Muscle layer of colon (tissue), 2 donors: ENCODE data around the gene EBF3.

Experiments
- H3K27ac ChIP-seq: one replicate; pipeline ENCODE4 v1.7.0; 2013; ENCODE audit warnings: low read depth, mild to moderate bottlenecking, low read length, moderate library complexity
- H3K27me3 ChIP-seq, 2 donors: one replicate each; pipeline ENCODE4 v1.7.0; 2013; ENCODE audit warnings: low read length in 2 of 2, mild to moderate bottlenecking in 2 of 2; ENCODE audit not compliant: insufficient read depth in 2 of 2, control insufficient read depth in 1 of 2
- H3K36me3 ChIP-seq: one replicate; pipeline ENCODE4 v1.7.0; 2013; ENCODE audit warnings: mild to moderate bottlenecking, low read length; ENCODE audit not compliant: insufficient read depth
- H3K4me1 ChIP-seq: one replicate; pipeline ENCODE4 v1.7.0; 2013; ENCODE audit warnings: mild to moderate bottlenecking, low read length; ENCODE audit not compliant: insufficient read depth
- H3K4me3 ChIP-seq, 2 donors: one replicate each; pipeline ENCODE4 v1.7.0; 2013; ENCODE audit warnings: low read length in 2 of 2, low read depth in 1 of 2, mild to moderate bottlenecking in 1 of 2, moderate library complexity in 1 of 2
- H3K9ac ChIP-seq: one replicate; pipeline ENCODE4 v1.7.0; 2013; ENCODE audit warnings: low read length
- H3K9me3 ChIP-seq: one replicate; pipeline ENCODE4 v1.7.0; 2013; ENCODE audit warnings: mild to moderate bottlenecking, low read length
- donor health status: abdominal sarcoma.
- donor health status: Adenocarcinoma of cecum.

EBF3 gene

DNA sequence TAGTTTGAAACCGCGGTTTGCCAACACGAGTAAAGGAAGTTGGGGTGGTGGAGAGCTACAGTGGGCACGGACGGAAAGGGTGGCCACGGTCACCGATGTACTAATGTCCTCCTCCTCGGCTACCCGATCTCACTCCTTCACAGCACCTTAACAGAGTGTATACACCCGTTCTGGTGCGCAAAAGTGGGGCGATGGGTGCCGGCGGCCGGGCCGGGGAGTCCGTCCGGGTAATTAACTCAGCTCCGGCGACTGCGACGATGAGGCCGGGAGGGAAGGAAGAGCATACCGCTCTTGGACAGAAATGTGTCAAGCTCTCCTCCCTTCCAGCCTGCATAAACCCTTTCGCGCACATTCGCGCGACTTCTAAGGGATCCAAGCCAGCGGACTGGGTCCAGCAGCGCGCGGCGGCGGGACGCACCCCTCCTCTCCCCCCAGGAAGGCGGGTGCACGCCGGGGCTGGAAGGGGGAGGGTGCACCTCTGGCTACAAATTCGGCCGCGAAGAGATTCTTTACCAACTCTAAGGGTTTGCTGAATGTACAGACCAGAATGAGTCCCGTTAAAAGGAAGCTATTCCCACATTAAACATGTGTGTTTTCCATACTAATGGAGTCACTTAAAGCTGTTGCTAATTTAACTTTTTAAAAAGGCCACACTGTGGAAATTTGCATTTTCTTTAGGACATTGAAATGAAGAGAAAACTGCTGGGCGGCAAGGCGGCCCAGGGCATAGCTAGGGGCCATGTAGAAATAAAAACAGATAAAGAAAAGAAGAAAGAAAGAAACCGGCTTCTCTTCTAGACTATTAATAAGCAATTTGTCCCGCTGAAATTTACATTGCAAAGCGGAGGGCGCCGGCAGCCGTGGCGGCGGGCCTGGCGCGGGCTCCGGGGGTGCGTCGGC is 6.6 kb upstream of the EBF3 start:
- Histone ChIP-seq H3K4me1 (peaks cover 26% of the 10 kb centered on the region), H3K9ac (no peak overlapping the region), H3K27ac (no peak overlapping the region), H3K4me3 (no peak overlapping the region), H3K9me3 (no peaks in the 10 kb centered on the region), H3K27me3 (peaks cover 54 to 86% of the 10 kb centered on the region in 2 donors), H3K36me3 (no peaks in the 10 kb centered on the region)

DNA sequence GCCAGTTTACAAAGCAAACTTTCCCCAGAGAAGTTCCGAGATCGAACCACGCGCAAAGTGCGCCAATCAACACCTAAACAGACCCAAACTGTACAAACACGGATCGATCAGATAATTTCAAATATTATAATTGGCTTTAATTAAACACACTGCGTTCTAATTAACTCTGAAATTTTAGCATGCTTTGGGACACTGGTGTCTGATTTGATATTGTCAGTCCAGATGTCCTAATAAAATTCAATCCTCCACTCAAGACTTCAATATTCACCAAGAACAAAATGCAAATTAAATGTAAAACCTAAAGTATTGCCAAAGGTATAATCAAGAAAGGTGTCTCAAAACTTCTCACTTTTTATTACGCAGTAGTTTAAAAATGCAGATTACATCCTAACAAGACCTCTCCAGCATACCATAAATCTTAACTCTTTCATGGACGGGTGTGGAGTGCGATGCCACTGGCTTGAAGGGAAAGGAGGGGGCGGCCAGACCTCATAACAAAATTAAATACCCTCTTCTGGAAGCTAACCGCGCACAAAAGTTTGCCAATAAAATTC is 5.9 kb upstream of the EBF3 start:
- no peak overlapping the region for H3K27ac ChIP-seq
- H3K9me3 ChIP-seq, result no peaks in the 10 kb centered on the region
- H3K9ac ChIP-seq, result no peak overlapping the region
- peaks cover 26% of the 10 kb centered on the region for H3K4me1 ChIP-seq
- H3K4me3 ChIP-seq, result no peak overlapping the region
- peaks cover 59 to 92% of the 10 kb centered on the region in 2 donors for H3K27me3 ChIP-seq
- H3K36me3 ChIP-seq, result no peaks in the 10 kb centered on the region

DNA sequence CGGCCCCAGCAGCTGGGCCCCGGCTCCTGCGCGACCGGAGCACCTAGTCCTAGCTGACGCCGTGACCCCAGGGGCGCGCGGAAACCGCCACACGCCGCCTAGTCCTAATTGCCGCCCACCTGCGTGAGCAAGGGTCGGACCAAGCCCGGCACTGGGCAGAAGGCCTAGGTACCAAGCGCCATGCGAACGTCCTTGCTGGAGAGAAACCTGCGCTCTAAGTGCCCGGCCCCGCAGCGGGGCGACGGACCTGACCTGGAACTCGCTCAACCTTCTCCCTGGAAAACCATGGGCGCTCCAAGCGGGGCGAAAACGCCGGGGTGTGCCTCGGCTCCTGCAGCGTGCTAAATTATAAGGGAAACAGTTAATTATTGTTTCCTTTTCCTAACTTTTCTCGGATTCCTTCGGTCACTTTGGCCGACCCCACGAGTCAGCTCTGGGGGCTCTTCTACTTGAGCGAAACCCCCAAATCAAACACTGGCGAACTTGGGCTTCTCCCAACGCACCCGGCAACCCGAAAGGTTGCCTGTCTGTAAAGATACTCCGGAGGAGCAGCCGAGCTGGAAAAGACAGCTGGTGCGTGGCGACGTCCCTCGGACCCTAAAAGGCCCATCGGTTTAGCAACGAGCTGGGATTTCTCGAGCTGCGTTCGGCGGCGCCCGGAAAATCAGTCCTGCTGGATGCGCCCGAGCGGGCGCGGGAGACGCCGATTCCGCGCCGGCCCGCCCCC is 5.3 kb upstream of the EBF3 start:
- Histone ChIP-seq H3K9ac (no peak overlapping the region), H3K4me3 (no peak overlapping the region), H3K27me3 (peaks cover 59 to 94% of the 10 kb centered on the region in 2 donors), H3K36me3 (no peaks in the 10 kb centered on the region), H3K27ac (no peak overlapping the region), H3K4me1 (peaks cover 26% of the 10 kb centered on the region), H3K9me3 (no peaks in the 10 kb centered on the region)

DNA sequence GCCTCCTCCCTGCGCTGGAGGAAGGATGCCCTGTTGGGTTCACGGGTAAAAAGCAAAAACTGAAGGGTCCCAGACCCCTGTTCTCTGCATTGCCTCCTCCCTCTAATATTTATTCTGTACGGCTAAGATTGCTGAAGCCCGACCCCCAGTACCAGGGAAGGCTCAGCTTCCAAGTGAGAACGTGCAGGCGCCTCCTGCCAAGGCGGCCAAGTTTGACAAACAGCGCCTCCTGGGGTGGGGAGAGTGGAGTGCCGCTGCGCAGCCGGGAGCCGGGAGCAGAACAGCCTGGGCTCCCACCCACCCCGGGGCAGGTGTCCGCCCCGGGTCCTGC is 4.7 kb upstream of the EBF3 start:
- peaks cover 59 to 90% of the 10 kb centered on the region in 2 donors for H3K27me3 ChIP-seq
- H3K9me3 ChIP-seq, result no peaks in the 10 kb centered on the region
- H3K4me1 ChIP-seq, result peaks cover 26% of the 10 kb centered on the region
- no peaks in the 10 kb centered on the region for H3K36me3 ChIP-seq
- H3K27ac ChIP-seq, result no peak overlapping the region
- no peak overlapping the region for H3K9ac ChIP-seq
- no peak overlapping the region for H3K4me3 ChIP-seq

DNA sequence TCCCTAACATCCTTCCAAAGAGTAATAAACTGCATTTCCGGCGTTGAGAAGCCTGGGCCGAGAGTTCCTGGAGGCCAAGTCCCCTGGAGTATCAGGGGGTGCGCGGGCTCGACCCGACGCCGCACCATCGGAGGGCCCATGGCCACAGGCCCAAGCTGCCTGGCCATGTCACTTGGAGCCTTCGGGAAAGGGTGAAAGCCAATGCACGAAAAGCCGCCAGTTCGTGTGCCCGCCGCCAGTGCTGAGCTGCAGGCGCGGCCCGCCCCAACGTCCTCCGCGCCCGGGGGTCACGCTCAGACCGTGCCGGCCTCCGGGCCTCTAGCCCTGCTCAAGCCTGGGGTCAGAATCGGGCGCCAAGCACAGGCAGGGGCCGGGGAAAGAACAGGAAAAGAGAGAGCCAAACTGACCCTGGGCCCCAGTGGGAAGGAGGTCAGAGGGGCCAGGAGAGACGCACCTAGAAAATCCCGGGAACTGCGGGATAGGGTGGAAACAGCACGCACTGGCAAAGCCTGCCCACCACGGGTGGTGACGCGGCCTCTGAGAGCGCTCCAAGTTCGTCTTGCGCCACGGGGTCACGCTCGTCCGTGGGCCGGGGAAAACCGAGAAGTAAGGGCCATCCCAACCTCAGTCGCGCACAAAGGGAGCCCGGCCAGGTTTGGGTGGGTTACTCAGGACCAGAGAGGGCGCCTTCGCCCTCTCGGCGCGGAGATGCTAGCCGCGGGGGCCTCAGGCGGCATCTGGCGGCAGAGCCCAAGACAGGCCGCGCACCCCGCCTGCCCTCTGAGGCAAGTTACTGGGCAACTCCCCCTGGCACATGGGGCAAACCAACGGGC is 4.2 kb upstream of the EBF3 start:
- H3K9ac ChIP-seq, result no peak overlapping the region
- no peaks in the 10 kb centered on the region for H3K9me3 ChIP-seq
- peaks cover 26% of the 10 kb centered on the region for H3K4me1 ChIP-seq
- no peaks in the 10 kb centered on the region for H3K36me3 ChIP-seq
- no peak overlapping the region for H3K27ac ChIP-seq
- H3K4me3 ChIP-seq, result no peak overlapping the region
- H3K27me3 ChIP-seq, result peaks cover 59 to 85% of the 10 kb centered on the region in 2 donors

DNA sequence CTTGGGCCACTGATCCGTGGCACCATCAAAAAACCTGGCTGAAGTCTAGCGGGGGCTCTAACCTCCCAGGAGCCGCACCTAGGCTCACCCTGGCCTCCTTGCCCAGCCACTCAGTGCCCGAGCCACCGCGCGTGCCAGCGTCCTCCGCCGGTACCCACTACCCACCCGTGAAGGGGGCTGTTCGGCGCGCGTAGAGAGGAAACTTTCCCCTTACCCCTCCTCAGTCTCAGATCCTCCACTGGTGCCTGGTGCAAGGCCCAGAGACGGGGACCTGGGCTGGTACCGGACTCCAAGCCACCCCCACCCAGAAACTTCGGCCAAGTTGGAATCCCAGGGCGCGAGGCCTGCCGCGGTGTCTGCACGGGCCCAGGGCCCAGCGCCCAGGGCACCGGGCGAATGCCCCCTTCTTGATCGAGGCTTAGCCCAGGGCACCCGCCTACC is 3.5 kb upstream of the EBF3 start:
- peaks cover 30% of the 10 kb centered on the region for H3K4me1 ChIP-seq
- no peak overlapping the region for H3K27ac ChIP-seq
- no peaks in the 10 kb centered on the region for H3K9me3 ChIP-seq
- no peak overlapping the region for H3K4me3 ChIP-seq
- peaks cover 65 to 86% of the 10 kb centered on the region in 2 donors for H3K27me3 ChIP-seq
- H3K36me3 ChIP-seq, result no peaks in the 10 kb centered on the region
- no peak overlapping the region for H3K9ac ChIP-seq

DNA sequence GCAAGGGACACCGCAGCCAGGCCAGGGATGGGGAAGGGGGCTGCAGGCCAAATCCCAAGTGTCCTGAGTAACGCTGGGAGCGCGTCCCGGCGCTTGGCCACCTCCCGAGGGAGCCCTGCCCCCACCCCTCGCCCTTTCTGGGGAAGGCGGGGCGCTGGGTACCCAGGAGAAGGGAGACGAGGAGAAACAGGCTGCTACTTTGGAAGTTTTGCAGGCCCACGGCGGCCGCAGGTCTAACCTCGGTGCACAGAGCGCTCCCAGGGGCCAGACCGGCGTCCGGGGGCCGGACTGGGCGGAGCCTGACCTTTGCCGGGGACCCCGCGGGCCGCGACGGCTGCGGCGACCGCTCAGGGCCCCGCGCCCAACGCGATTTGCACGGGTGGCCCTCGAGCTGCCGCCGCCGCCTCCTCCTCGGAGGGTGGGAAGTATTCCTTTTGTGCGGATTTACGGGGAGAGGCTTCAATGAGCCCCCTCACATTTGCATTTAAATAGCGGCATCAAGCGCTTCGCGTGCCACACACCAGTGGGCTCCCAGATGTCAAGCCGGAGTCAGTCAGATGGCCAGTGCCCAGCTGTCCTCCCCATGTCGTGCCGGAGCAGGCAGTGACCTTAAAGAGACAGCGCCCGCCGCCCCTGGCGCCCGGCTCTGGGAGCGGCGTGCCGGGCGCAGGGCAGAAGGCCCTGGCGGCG is 3.0 kb upstream of the EBF3 start:
- H3K27ac ChIP-seq, result no peak overlapping the region
- H3K9ac ChIP-seq, result no peak overlapping the region
- no peak overlapping the region for H3K4me3 ChIP-seq
- no peaks in the 10 kb centered on the region for H3K36me3 ChIP-seq
- no peaks in the 10 kb centered on the region for H3K9me3 ChIP-seq
- H3K4me1 ChIP-seq, result peaks cover 26% of the 10 kb centered on the region
- peaks cover 65 to 86% of the 10 kb centered on the region in 2 donors for H3K27me3 ChIP-seq

DNA sequence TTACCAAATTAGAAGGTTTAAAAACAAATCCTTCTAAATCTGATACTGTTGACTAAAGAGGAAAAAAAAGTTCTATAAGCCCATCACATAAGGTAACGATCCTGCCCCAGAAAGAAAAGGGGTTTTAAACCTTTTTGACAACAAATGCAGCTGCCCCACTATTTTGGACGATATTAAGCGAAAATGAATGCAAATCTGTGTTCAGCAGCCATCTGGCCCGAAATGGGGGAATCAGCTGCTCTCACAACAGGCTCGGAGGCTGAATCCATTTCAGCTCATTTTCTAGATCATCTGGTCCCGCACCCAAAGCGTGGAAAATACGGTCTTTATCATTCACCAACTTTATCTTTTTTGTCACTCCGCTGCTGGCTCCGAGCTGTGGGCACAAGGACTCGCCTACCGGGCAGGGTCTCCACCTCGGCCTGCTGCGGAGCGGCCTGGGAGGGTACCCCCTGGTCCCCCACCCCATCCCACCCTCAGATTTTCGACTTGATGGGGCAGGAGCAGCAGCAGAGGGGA is 2.4 kb upstream of the EBF3 start:
- H3K9ac ChIP-seq, result no peak overlapping the region
- no peak overlapping the region for H3K27ac ChIP-seq
- no peaks in the 10 kb centered on the region for H3K36me3 ChIP-seq
- H3K27me3 ChIP-seq, result peaks cover 69 to 88% of the 10 kb centered on the region in 2 donors
- H3K9me3 ChIP-seq, result peaks cover 1% of the 10 kb centered on the region
- no peak overlapping the region for H3K4me3 ChIP-seq
- H3K4me1 ChIP-seq, result peaks cover 24% of the 10 kb centered on the region

DNA sequence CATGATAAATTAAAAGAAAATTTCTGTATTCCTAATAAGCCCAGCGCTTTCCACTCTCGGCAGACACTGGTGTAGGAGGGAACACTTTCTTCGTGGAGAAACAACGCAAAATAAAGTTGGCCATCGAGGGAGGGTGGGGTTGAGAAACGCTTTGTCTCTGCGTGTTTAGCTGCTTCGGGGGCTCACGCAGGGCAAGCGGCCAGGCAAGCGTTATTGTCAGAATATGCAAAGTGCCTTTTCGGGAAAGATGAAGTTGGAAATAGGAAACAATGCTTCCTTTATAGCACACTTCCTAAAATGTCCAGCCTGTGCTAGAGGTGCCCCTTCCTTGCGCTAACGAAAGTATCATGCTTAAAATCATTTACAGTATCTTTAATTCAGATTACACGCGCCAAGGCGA is 1.9 kb upstream of the EBF3 start:
- Histone ChIP-seq H3K4me3 (no peak overlapping the region), H3K27me3 (peaks cover 72 to 89% of the 10 kb centered on the region in 2 donors), H3K27ac (no peak overlapping the region), H3K9ac (no peak overlapping the region), H3K36me3 (no peaks in the 10 kb centered on the region), H3K9me3 (peaks cover 5% of the 10 kb centered on the region), H3K4me1 (peaks cover 22% of the 10 kb centered on the region)

DNA sequence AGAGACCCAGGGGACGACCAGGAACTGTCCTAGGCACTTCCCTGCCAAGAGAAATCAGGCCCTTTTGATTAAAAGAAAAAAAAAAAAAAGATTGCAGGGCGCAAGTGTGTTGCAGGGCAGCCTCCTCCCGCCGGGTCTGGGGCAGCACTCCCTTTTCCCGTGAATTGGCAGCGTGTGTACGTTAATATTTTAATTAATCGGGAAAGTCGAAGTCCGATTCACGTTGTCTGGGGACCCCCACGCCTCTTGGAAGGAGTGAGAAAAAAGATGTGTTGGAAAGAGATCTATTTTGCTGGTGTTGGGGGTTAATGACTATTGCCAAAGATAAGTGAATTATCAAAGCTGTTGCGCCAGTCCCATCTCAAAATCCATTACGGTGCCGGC is 1.3 kb upstream of the EBF3 start:
- Histone ChIP-seq H3K36me3 (no peaks in the 10 kb centered on the region), H3K27me3 (peaks cover 72 to 89% of the 10 kb centered on the region in 2 donors), H3K9ac (no peak overlapping the region), H3K27ac (no peak overlapping the region), H3K4me1 (peaks cover 17% of the 10 kb centered on the region), H3K9me3 (peaks cover 5% of the 10 kb centered on the region), H3K4me3 (no peak overlapping the region)
